OCI-M1 (cell line): Measurements from ENCODE around the gene MLANA.

Experiments used
- DNase-seq: peaks from one replicate; lab custom pipeline; 2025; lab: John Stamatoyannopoulos, UW

Gene MLANA

DNA sequence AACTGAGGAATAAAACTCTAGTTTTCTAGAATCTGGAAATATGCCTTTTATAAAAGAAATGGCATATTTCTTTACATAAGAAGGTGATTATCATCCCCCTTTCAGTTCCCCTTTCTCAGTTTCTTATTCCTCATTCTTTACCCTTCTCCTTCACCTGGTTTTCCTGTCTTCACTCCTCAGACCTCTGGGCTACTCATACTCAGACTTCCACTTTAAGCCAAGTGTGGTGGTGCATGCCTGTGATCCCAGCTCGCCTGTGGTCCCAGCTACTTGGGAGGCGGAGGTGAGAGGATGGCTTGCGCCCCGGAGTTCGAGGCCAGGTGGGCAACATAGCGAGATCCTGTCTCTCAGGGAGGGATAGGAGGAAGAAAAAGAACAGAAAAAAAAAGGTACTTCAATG lies 67.6 kb downstream of the MLANA start:
- no peak for DNase-seq
